Neural progenitor cell (in vitro differentiated cells): ENCODE measurements around the gene UBIAD1.
"Not testable (repeated sequence)": the region's sequence is repeated elsewhere in the genome, so short reads cannot be mapped to it uniquely, and the experiment has no call there.

Experiments used
- EZH2 ChIP-seq: fragments of 200-600 bp; sonication (generic); IDR thresholded peaks from 2 replicates; pipeline ENCODE4 v1.6.1; 2017; ENCODE audit warnings: antibody characterized with exemption, mild to moderate bottlenecking, moderate library complexity
- EZH2phosphoT487 ChIP-seq: fragments of 200-600 bp; sonication (generic); IDR thresholded peaks from 2 replicates; pipeline ENCODE4 v1.6.1; 2017; ENCODE audit warnings: antibody characterized with exemption
- TF ChIP-seq, protein P1 (sequence below): fragments of 200-600 bp; sonication (generic); IDR thresholded peaks from 2 replicates; pipeline ENCODE4 v1.5.1; 2017; ENCODE audit warnings: antibody characterized with exemption, mild to moderate bottlenecking

DNA sequence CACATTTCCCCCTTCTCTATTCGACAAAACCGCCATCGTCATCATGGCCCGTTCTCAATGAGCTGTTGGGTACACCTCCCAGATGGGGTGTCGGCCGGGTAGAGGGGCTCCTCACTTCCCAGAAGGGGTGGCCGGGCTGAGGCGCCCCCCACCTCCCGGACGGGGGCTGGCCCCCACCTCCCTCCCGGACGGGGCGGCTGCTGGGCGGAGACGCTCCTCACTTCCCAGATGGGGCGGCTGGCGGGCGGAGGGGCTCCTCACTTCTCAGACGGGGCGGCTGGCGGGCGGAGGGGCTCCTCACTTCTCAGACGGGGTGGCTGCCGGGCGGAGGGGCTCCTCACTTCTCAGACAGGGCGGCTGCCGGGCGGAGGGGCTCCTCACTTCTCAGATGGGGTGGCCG lies 32.5 kb downstream of the UBIAD1 start:
- TF ChIP-seq, protein P1, sequence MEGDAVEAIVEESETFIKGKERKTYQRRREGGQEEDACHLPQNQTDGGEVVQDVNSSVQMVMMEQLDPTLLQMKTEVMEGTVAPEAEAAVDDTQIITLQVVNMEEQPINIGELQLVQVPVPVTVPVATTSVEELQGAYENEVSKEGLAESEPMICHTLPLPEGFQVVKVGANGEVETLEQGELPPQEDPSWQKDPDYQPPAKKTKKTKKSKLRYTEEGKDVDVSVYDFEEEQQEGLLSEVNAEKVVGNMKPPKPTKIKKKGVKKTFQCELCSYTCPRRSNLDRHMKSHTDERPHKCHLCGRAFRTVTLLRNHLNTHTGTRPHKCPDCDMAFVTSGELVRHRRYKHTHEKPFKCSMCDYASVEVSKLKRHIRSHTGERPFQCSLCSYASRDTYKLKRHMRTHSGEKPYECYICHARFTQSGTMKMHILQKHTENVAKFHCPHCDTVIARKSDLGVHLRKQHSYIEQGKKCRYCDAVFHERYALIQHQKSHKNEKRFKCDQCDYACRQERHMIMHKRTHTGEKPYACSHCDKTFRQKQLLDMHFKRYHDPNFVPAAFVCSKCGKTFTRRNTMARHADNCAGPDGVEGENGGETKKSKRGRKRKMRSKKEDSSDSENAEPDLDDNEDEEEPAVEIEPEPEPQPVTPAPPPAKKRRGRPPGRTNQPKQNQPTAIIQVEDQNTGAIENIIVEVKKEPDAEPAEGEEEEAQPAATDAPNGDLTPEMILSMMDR, result not testable (repeated sequence)
- TF ChIP-seq EZH2phosphoT487, EZH2: not testable (repeated sequence)
